HG03060 (cell line): Measurements from ENCODE around the gene EXOC4.

ENCODE experiments used
- ATAC-seq: cut with Tn5 transposase; IDR thresholded peaks from one replicate; pipeline ENCODE4 v1.9.1; 2021; ENCODE audit warnings: low read depth, moderate number of reproducible peaks; ENCODE audit not compliant: unreplicated experiment

EXOC4 gene

DNA sequence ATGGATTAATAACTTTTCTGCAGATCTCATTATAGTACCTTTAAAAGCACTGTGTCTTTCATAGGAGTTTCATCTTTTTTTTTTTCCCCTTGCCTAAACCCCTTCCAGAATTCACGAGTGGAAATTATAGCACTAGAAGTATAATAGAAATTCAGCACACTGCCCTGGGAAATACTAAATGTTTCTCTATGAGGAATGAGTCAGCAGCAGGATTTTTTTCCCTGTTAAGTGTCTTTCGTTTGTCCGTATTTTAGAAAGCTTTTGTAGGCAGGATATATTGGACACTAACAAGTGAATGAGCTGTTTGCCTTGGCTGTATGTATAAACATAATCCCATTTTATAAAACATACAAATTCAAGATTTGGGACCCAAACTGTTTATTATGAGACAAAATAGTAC is 105.8 kb downstream of the EXOC4 start:
- ATAC-seq: no peak

DNA sequence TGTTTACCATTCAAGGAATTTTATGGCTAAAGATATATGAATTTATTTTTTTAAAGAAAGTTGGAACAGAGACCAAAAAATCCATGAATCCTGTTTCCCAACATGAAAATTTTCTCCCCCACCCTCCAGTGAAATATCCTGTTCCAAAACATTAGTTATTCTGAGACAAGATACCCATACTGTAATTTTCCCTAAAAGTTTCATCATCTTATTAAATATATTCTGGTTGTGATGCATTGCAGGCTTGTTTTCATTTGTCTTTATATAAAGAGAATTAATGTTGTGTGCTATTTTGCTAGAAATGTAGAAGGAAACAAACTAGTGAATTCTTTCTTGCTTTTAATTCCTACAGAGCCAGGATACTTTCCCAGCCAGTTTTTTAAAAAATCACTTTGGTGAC is 106.6 kb downstream of the EXOC4 start:
- ATAC-seq: no peak

DNA sequence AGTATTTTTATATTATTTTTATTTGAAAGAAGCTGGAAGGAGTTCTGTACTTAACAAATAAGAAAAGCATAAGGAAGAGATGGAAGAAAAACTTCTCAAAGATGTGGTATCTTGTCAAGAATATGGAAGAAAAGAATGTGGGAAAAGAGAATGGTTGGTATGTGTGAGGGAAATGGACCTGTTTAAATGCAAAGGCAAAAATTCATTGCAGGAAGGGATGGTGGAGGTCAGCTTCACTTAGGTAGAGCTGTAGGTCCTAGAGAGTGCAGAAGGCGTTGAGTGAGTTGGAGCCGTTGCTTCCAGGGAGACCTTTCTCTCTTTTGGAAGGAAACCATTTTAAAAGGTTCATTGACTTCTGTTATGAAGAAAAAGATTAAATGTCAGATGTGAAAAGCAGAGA is 107.3 kb downstream of the EXOC4 start:
- no peak for ATAC-seq

DNA sequence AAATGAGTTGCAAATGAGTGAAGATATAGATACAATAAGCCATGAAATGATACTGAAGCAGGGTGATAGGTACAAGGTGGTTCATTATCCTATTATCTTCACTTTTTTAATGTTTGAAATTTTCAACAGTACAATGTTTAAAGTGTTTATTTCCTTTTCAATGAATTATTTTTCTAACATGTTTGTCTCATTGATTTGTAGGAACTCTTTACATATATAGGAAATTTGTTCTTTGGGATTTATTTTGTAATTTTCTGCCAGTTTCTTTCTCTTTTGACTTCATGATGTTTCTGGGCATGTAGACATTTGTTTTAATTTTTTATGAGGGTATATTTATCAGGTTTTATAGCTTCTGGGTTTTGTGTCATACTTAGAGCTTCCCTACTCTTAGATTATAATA is 108.9 kb downstream of the EXOC4 start:
- no peak for ATAC-seq

DNA sequence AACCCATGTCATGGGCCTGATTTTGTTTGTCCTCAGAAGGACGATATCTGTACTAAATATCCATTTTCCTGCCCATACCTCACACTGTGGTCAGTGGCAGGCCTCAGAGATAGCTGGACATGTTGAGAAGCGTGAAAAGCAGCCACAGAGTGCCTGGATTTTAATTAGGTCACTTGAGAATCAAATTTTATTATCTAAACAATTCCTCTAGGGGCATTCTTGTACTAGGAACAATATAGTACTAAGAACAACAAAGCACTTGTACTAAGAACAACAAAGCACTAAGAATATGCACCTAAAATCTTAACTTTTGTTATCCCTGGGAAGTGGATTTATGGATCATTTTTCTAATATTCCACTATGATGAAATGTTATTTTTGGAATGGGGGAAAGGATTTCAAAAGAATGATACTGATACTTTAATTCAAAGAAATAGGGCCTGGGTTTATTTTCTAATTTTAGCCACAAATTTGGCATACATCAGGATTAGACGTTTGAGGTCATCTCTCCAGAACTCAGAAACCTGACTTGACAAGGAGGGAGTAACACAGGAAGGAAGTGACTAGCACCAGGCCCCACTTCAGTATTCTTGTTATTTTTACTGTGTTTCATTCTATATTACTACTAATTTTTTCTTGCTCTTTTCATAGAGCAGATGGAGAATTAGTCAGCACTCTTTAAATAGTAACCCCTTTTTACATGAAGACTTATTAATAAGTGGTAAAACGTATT is 112.2 kb downstream of the EXOC4 start:
- no peak for ATAC-seq

DNA sequence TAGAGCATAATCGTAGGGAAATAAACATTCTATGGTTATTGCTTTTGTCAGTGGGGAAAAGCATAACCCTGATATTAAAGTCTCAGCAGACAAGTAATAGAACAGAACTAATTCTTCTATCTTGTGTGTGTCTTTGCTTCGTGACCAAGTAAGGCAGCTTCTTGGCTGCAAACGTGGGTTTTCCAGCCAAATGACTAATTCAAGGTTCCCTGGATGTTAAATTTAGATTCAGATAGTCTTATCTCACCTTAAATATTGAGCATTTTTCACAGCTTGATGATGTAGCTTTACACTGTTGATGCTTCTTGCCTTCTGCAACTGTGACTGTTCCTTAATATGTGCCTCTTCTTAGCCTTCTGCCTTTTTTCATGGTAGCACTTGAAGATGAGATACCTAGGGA is 113.0 kb downstream of the EXOC4 start:
- ATAC-seq: no peak

DNA sequence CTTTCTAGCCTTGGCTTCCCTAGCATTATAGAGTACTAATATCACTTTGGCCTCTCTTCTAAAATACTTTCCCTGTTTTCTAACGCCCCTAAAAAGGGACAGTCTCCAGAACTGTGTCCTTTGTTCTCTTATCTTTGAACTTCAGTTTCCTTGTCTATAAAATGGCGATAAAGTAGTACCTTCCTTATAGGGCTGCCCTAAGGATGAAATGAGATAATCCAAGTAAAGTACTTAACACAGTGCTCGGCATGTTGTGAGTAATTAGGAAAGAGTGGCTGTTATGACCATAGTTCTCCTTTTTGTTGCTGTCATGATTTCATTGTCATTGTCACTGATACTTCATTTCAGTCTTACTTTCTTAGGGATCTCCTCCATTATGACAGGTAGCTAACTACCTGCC is 114.7 kb downstream of the EXOC4 start:
- ATAC-seq: no peak

DNA sequence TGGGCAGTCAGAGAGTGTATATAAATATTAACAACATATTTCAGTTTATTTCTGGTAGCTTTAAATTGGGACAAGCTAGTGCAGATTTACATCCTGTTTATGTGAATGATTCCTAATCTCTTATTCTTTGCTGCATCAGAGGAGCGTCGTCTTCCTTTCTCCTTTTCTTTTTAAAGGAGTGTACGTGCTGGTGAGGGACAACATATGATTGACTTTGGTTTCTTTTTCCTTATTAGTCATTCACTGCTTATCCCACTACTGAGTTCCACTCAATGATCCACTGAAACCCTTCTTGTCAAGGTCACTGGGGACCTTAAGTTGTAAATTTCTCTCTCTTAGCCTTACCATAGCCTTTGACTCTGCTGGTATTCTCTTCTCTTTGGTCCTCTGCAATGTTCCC is 116.3 kb downstream of the EXOC4 start:
- ATAC-seq: no peak

DNA sequence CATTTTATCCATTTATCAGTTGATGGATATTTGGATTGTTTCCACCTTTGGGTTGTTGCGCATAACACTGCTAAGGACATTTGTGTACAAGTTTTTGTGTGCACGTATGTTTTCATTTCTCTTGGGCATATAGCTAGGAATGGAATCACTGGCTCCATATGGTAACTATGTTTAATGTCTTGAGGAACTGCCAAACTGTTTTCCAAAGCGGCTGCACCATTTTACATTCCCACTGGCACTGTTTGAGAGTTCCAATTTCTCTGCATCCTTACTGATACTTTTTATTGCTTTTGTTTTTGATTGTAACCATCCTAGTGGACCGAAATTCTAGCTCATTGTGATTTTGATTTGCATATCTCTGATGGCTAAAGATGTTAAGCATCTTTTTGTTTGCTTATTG is 118.7 kb downstream of the EXOC4 start:
- ATAC-seq: no peak

DNA sequence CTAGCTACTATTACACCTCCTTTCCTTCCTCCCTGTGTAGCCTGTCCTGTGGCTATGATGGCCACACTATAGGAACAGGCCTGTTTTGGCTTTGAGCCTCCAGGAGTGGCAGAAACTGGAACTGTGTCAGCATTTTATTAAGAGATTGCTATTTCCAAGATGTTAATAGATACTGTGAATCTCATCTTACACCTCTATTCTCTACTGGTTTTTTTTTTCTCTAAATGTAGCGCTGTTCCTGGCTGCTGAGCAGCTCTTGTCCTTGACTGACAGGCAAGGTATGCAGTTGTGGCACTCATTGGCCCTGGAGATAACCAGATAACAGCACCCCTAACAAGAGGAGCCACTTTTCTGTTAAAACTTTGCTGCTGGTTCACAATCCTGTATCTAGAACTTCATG is 119.5 kb downstream of the EXOC4 start:
- ATAC-seq: no peak

DNA sequence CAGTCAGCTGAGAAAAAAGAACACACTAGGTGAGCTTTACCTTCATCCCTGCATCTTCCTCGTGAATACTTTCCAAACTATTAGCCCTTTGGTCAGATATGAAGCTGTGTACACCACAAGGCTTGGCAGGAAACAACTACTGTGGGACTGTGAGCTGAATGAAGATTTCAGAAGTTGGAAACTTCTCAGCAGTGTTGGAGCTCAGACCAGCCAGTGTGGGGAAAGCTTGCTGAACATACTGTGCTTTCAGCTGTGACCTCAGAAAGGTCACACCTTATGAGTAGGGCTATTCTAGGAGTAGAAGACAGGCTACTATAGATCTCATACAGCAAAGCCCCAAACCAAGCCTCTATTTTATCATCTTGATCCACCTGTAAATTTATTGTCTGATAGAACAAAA is 123.6 kb downstream of the EXOC4 start:
- ATAC-seq: no peak

DNA sequence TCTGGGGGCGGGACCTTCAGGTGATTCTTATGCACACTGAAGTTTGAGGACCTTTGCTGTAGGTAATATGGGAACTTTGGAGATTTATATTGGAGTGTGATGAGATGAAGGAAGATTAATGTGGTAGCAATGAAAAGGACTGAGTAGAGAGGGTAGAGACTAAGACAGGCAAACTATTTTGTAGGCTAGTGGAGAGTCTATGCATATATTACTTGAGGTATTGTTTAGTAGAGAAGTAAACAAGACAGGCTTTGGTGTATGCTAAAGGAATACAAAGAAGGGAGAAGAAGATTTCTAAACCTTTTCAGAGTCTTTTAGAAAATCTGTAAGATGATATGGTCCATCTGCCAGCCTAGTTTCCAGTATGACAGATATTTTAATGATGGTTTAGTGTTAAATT is 129.1 kb downstream of the EXOC4 start:
- ATAC-seq: no peak

DNA sequence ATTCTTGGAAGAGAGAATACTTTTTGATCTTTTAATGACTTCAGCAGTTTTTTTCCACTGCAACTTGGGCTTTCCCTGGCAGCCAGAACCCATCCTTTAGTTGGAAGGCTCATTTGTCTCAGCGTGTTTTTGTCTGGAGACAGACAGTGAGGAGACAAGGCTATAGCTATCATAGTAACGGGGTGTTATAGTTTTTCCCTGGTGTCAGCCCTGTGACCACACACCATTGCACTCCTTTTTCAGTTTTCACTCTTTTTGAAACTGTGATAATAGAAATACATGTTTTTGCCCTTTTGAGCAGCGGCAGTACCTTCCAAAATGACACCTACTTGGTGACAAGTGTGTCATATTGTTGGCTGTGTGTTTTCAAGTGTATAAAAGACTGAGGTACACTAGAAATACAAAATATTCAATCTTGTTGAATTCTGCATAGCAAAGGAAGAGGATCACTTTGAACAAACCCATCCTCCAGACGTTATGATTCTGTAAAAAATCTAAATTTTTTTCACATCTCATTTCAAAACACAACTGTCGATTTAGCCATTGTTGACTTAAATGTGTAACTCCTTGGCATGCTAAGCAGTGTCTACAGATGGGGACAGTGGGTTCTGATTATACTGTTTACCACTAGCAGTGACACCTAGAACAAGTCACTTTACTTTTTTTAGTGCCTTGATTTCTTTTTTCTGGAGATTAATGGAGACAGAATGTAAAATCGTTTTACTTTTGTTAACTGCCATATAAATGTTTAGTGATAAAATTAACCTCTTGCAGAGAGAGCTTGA is 130.1 kb downstream of the EXOC4 start:
- ATAC-seq: no peak

DNA sequence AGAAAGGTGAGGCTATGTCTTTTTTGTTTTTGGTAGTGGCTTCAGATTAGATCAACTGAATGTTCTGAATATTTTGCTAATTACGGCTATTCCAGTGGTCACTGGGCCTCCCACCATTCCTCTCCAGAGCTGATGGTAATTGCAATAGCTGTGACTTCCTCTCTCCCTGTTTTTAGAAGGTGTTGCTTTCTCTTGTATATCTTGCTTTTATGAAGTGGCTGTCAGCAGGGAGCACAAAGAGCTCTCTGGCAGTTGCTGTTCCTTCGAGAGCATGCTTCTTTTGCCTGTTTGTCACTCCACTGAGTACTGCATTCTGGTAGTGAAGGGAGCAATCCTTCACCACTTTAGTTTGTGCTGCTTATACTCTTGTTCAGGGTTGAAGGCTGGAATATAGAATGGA is 133.3 kb downstream of the EXOC4 start:
- no peak for ATAC-seq

DNA sequence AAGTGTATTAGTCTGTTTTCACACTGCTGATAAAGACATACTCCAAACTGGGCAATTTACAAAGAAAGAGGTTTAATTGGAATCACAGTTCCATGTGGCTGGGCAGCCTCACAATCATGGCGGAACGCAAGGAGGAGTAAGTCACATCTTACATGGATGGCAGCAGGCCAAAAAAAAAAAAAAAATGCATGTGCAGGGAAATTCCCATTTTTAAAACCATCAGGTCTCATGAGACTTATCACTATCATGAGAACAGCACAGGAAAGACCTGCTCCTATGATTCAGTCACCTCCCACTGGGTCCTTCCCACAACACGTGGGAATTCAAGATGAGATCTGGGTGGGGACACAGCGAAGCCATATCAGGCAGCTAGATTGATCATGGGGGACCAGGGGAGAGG is 136.8 kb downstream of the EXOC4 start:
- no peak for ATAC-seq

DNA sequence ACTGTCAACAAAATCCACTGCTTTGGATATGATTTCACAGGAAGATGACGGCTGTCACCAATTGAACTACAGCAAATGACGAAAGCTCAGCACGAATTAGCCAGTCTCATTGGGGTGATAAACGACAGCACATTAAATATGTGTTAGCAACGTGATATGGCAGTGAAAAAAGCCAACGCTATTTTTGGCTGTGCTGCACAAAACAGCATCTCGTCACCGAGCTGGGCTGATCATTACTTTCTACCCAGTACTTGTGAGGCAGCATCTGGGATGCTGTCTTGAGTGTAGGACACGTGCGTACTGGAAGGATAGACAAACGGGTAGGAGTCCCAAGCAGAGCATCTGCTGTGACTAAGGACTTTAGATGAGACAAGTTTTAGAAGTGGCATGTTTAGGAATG is 138.3 kb downstream of the EXOC4 start:
- no peak for ATAC-seq

DNA sequence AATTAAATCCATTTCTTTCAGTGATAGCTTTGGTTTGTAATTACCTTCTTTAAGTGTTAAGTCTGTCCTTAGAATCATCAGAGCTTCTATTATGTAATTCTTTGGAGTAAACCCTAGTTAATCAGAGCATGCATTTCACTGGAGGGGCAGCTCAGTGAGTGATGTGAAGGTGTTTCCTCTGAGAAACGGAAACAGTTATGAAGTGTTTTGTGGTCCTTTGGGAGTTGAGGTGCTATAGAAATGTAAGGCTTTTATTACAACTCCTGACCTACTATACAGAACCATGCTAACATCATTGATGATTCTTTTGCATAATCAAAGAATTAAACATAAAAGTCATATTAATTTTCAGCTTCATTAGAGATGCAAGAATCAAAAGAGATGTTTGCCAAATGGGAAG is 141.5 kb downstream of the EXOC4 start:
- no peak for ATAC-seq

DNA sequence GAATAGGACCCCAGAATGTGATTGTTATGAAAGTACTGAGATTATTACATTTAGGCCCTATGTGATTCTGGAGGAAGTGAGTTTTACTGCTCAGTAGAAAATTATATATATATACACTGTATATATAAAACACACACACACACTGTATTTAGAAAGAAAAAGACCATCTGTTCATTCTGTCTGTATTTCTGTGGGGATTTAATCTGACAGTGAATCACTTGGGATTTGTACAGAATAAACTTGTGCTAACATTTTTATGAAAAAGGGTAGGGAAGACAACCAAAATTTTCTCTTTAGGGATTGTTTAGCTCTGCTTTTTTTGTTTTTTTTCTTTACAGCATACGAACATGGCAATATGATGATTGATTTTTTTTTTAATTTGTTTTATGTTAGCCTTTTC is 142.7 kb downstream of the EXOC4 start:
- no peak for ATAC-seq

DNA sequence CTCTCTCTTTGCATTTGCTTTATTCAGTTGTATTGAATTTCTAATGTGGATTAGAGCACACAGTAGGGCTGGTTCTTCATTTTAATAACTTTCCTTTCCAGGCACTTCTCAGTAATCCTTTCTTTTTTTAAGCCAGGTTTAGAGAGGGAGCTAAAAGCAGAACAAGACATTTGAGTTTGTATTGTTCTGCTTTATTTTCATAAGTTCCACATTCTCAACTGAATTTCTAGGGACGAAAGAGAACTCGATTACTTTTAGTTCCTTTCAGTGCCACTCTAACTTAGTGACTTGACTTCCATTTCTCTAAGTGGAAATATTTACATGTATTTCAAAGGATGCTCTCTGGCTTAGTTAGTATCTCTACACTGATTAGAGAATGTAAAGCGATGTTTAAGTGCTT is 145.6 kb downstream of the EXOC4 start:
- no peak for ATAC-seq

DNA sequence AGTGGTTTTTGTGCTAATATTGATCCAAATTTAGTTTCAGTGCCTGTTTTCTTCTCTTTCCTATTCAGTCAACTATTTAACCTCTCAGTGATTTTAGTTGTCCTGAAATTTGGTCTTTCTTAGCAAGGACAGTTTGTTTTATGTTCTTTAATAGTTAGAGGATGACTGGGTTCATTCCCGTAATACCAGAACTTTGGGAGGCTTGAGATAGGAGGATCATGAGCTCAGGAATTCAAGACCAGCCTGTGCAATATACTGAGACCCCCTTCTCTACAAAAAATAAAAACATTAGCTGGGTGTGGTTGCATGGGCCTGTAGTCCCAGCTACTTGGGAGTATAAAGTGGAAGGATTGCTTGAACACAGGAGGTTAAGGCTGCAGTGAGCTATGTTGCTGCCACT is 148.3 kb downstream of the EXOC4 start:
- ATAC-seq: no peak

DNA sequence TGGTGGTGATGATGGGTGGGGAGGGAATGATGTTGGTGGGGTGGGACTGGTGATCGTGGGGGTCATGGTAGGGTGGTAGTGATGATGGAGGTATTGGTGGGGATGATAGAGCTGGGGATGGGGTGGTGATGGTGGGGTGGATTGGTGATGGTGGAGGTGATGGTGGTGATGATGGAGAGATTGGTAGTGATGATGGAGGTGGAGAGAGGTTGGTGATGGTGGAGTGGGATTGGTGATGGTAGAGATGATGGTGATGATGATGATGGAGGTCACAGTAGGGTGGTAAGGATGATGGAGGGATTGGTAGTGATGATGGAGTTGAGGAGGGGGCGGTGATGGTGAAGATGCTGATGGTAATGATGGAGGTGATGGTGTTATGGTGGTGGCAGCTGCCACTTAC is 155.3 kb downstream of the EXOC4 start:
- no peak for ATAC-seq

DNA sequence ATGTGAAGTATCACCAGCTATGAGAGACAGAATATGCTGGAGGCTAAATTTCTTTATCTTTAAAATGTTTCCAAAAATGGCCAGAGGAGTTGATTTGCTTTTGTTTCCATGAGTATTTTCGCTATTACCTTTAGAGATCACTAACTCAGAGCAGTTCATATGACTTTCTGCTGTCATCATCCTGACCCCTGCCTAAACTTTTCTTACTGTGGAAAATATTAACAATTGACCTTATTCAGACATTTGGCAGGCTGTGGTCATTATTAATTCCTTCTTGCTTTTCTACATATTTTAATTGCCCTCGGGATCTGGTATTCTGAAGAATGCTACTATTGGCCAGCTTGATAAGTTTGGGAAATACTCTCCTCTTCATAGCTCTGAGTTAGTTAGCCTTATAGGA is 156.5 kb downstream of the EXOC4 start:
- ATAC-seq: no peak
